Measurements from ENCODE around the gene TMEM131.
"Not testable (repeated sequence)": the region's sequence is repeated elsewhere in the genome, so short reads cannot be mapped to it uniquely, and the experiment has no call there.

The TMEM131 gene

GRCh38 chr2:97868986-97869721 is 126.6 kb downstream of the TMEM131 start:
- DNase-seq (ENCODE audit: low read depth in 2 of 2): no peak

GRCh38 chr2:97863829-97864228 is 131.9 kb downstream of the TMEM131 start:
- DNase-seq (ENCODE audit: low read depth in 2 of 2): no peak

- no peak for DNase-seq (ENCODE audit: low read depth in 2 of 2)
Measured at GRCh38 chr2:97861177-97861576, 134.6 kb downstream of the TMEM131 start.

- no peak for DNase-seq (ENCODE audit: low read depth in 2 of 2)
Measured at GRCh38 chr2:97858442-97858841, 137.3 kb downstream of the TMEM131 start.

GRCh38 chr2:97857553-97857952 is 138.2 kb downstream of the TMEM131 start:
- no peak for DNase-seq (ENCODE audit: low read depth in 2 of 2)

GRCh38 chr2:97853057-97853456 is 142.7 kb downstream of the TMEM131 start:
- not testable (repeated sequence) for DNase-seq (ENCODE audit: low read depth in 2 of 2)

- no peak for DNase-seq (ENCODE audit: low read depth in 2 of 2)
Measured at GRCh38 chr2:97851172-97851571, 144.6 kb downstream of the TMEM131 start.

- no peak for DNase-seq (ENCODE audit: low read depth in 2 of 2)
Measured at GRCh38 chr2:97849881-97850528, 145.7 kb downstream of the TMEM131 start.

GRCh38 chr2:97848306-97848705 is 147.4 kb downstream of the TMEM131 start:
- DNase-seq (ENCODE audit: low read depth in 2 of 2): no peak

- DNase-seq (ENCODE audit: low read depth in 2 of 2): not testable (repeated sequence)
Measured at GRCh38 chr2:97846716-97847115, 149.0 kb downstream of the TMEM131 start.

- no peak for DNase-seq (ENCODE audit: low read depth in 2 of 2)
Measured at GRCh38 chr2:97845818-97846217, 149.9 kb downstream of the TMEM131 start.

- no peak for DNase-seq (ENCODE audit: low read depth in 2 of 2)
Measured at GRCh38 chr2:97845133-97845532, 150.6 kb downstream of the TMEM131 start.

GRCh38 chr2:97844311-97844859 is 151.4 kb downstream of the TMEM131 start:
- DNase-seq (ENCODE audit: low read depth in 2 of 2): no peak

GRCh38 chr2:97840198-97840597 is 155.6 kb downstream of the TMEM131 start:
- DNase-seq (ENCODE audit: low read depth in 2 of 2): no peak

- DNase-seq (ENCODE audit: low read depth in 2 of 2): no peak
Measured at GRCh38 chr2:97834610-97835009, 161.1 kb downstream of the TMEM131 start.

- no peak for DNase-seq (ENCODE audit: low read depth in 2 of 2)
Measured at GRCh38 chr2:97831121-97831520, 164.6 kb downstream of the TMEM131 start.

- not testable (repeated sequence) for DNase-seq (ENCODE audit: low read depth in 2 of 2)
Measured at GRCh38 chr2:97829255-97829654, 166.5 kb downstream of the TMEM131 start.

- not testable (repeated sequence) for DNase-seq (ENCODE audit: low read depth in 2 of 2)
Measured at GRCh38 chr2:97827013-97827412, 168.7 kb downstream of the TMEM131 start.

GRCh38 chr2:97826266-97826847 is 169.4 kb downstream of the TMEM131 start:
- DNase-seq (ENCODE audit: low read depth in 2 of 2): not testable (repeated sequence)

- not testable (repeated sequence) for DNase-seq (ENCODE audit: low read depth in 2 of 2)
Measured at GRCh38 chr2:97824011-97824410, 171.7 kb downstream of the TMEM131 start.

- not testable (repeated sequence) for DNase-seq (ENCODE audit: low read depth in 2 of 2)
Measured at GRCh38 chr2:97821862-97822261, 173.9 kb downstream of the TMEM131 start.

- DNase-seq (ENCODE audit: low read depth in 2 of 2): no peak
Measured at GRCh38 chr2:97819754-97820153, 176.0 kb downstream of the TMEM131 start.

- no peak for DNase-seq (ENCODE audit: low read depth in 2 of 2)
Measured at GRCh38 chr2:97816411-97816810, 179.3 kb downstream of the TMEM131 start.
